HCT116 (cell line): ENCODE measurements around the gene TNN. TPM values are rescaled to one million over a fixed set of nuclear protein-coding genes. Genes with fewer than 3 reads are reported as not detected.

Experiments used
- ATAC-seq: fragments of 200-7000 bp; cut with Tn5 transposase; 2 replicates; pipeline ENCODE4 v1.9.1; 2020; ENCODE audit warnings: mild to moderate bottlenecking, moderate library complexity
- BruUV-seq: library from RNA; stranded (reverse); fragments of 400-500 nt; replicated peaks from 2 replicates; lab custom pipeline; 2021; lab: Mats Ljungman, UMichigan
- CTCF ChIA-PET: fragments of 300-600 bp; sonication (Branson Sonifier 250); formaldehyde crosslinking; loops from one replicate; lab custom pipeline; 2021; ENCODE audit warnings: antibody characterized with exemption; lab: Charles Lee
- POLR2A ChIA-PET: fragments of 300-600, 350-600 bp; sonication (Branson Sonifier 250); formaldehyde crosslinking; loops from one replicate; lab custom pipeline; 2021; ENCODE audit warnings: antibody characterized with exemption; lab: Charles Lee
- RAD21 ChIA-PET, 2 experiments: fragments of 300-600 bp; sonication (Branson Sonifier 250); formaldehyde crosslinking; loops; one replicate each; lab custom pipeline; 2023; ENCODE audit warnings: low total read pairs in 2 of 2; ENCODE audit not compliant: uncharacterized antibody in 2 of 2, unreplicated experiment in 2 of 2, low non-redundant PET in 1 of 2; lab: Charles Lee
- DNase-seq: peaks from one replicate; pipeline ENCODE4 v3.0.0-alpha.2; 2010; ENCODE audit warnings: low read depth, low spot score
- H2AFZ ChIP-seq: fragments of 200-600 bp; shearing (Covaris generic), sonication (generic); 2 replicates; pipeline ENCODE4 v1.6.1; 2017; ENCODE audit warnings: low read depth, mixed run types, mixed read lengths, antibody characterized with exemption, low read length; ENCODE audit not compliant: poor library complexity, severe bottlenecking
- H3K27ac ChIP-seq: 2 replicates; pipeline ENCODE4 v1.5.1; 2012; ENCODE audit warnings: low read depth, low read length
- H3K27me3 ChIP-seq: fragments of 200-600 bp; sonication (generic); 2 replicates; pipeline ENCODE4 v1.6.1; 2016; ENCODE audit warnings: mixed run types, low read length, mixed read lengths; ENCODE audit not compliant: insufficient read depth
- H3K36me3 ChIP-seq, 2 experiments: fragments of 200-500 bp in 1 of 2; fragments of 200-600 bp in 1 of 2; sonication (Bioruptor generic) in 1 of 2; sonication (generic) in 1 of 2; 2 replicates each; pipeline versions ENCODE4 v1.5.1 to v1.6.1; 2014 to 2016; ENCODE audit warnings: low read length in 2 of 2, inconsistent platforms in 1 of 2, mixed read lengths in 1 of 2, mixed run types in 1 of 2; ENCODE audit not compliant: insufficient read depth in 2 of 2, control insufficient read depth in 1 of 2
- H3K4me1 ChIP-seq, 2 experiments: fragments of 200-600 bp in 1 of 2; sonication (generic) in 1 of 2; 2 replicates each; pipeline versions ENCODE4 v1.5.1 to v1.6.1; 2012 to 2017; ENCODE audit warnings: low read length in 2 of 2, inconsistent platforms in 1 of 2, mild to moderate bottlenecking in 1 of 2, mixed read lengths in 1 of 2, mixed run types in 1 of 2, moderate library complexity in 1 of 2; ENCODE audit not compliant: insufficient read depth in 2 of 2, control insufficient read depth in 1 of 2
- H3K4me2 ChIP-seq: fragments of 200-600 bp; sonication (generic); 2 replicates; pipeline ENCODE4 v1.6.1; 2017; ENCODE audit warnings: mixed run types, low read length, mixed read lengths
- H3K4me3 ChIP-seq, 2 experiments: fragments of 200-600 bp in 1 of 2; sonication (generic) in 1 of 2; replicated peaks in 1 of 2; 2 replicates each; pipeline ENCODE4 v1.5.1; 2011 to 2016; ENCODE audit warnings: low read length in 2 of 2, control low read depth in 1 of 2, low read depth in 1 of 2, mild to moderate bottlenecking in 1 of 2, mixed read lengths in 1 of 2, mixed run types in 1 of 2
- H3K79me2 ChIP-seq: fragments of 200-600 bp; sonication (generic); 2 replicates; pipeline ENCODE4 v1.6.1; 2017; ENCODE audit warnings: mild to moderate bottlenecking, mixed run types, low read length, moderate library complexity, mixed read lengths; ENCODE audit not compliant: insufficient read depth
- H3K9ac ChIP-seq: fragments of 200-600 bp; sonication (generic); 2 replicates; pipeline ENCODE4 v1.6.1; 2016; ENCODE audit warnings: low read length, mixed read lengths
- H3K9me2 ChIP-seq: fragments of 200-600 bp; sonication (generic), shearing (Covaris generic); 2 replicates; pipeline ENCODE4 v1.6.1; 2017; ENCODE audit warnings: mixed run types, mild to moderate bottlenecking, moderate library complexity; ENCODE audit not compliant: insufficient read depth
- H3K9me3 ChIP-seq, 2 experiments: fragments of 200-500 bp in 1 of 2; fragments of 200-600 bp in 1 of 2; sonication (Bioruptor generic) in 1 of 2; sonication (generic) in 1 of 2; 2 replicates each; pipeline ENCODE4 v1.6.1; 2014 to 2017; ENCODE audit warnings: low read length in 2 of 2, mixed read lengths in 2 of 2, inconsistent platforms in 1 of 2, low read depth in 1 of 2, mild to moderate bottlenecking in 1 of 2, mixed run types in 1 of 2, moderate library complexity in 1 of 2; ENCODE audit not compliant: control insufficient read depth in 1 of 2, insufficient read depth in 1 of 2
- H4K20me1 ChIP-seq: fragments of 200-600 bp; sonication (generic), shearing (Covaris generic); 2 replicates; pipeline ENCODE4 v1.6.1; 2017; ENCODE audit warnings: mixed run types, mild to moderate bottlenecking, moderate library complexity; ENCODE audit not compliant: insufficient read depth
- ATF3 ChIP-seq: IDR thresholded peaks from 2 replicates; pipeline ENCODE4 v1.6.1; 2012
- CBX3 ChIP-seq: IDR thresholded peaks from 2 replicates; pipeline ENCODE4 v1.6.1; 2012; ENCODE audit warnings: low read depth
- CEBPB ChIP-seq: IDR thresholded peaks from 2 replicates; pipeline ENCODE4 v1.6.1; 2012; ENCODE audit warnings: low read depth
- EGR1 ChIP-seq: IDR thresholded peaks from 2 replicates; pipeline ENCODE4 v1.6.1; 2012; ENCODE audit warnings: low read depth
- ELF1 ChIP-seq: IDR thresholded peaks from 2 replicates; pipeline ENCODE4 v1.6.1; 2012; ENCODE audit warnings: low read depth, borderline replicate concordance
- EZH2 ChIP-seq: fragments of 200-600 bp; sonication (generic); IDR thresholded peaks from 2 replicates; pipeline ENCODE4 v1.6.1; 2017; ENCODE audit warnings: antibody characterized with exemption, mixed run types
- EZH2phosphoT487 ChIP-seq: fragments of 200-600 bp; IDR thresholded peaks from 2 replicates; pipeline ENCODE4 v1.6.1; 2018; ENCODE audit warnings: antibody characterized with exemption, borderline replicate concordance
- FOSL1 ChIP-seq: IDR thresholded peaks from 2 replicates; pipeline ENCODE4 v1.6.1; 2012; ENCODE audit warnings: low read depth
- JUND ChIP-seq: IDR thresholded peaks from 2 replicates; pipeline ENCODE4 v1.6.1; 2012
- POLR2A ChIP-seq: IDR thresholded peaks from 2 replicates; pipeline ENCODE4 v1.7.0; 2011; ENCODE audit warnings: borderline replicate concordance; ENCODE audit not compliant: insufficient read depth, insufficient read length; ENCODE audit errors: extremely low read depth
- POLR2AphosphoS5 ChIP-seq: IDR thresholded peaks from 2 replicates; pipeline ENCODE4 v1.6.1; 2011; ENCODE audit warnings: mild to moderate bottlenecking, low read depth, low read length, moderate library complexity
- RAD21 ChIP-seq: IDR thresholded peaks from 2 replicates; pipeline ENCODE4 v1.6.1; 2012; ENCODE audit warnings: low read depth, mild to moderate bottlenecking
- SIN3A ChIP-seq: IDR thresholded peaks from 2 replicates; pipeline ENCODE4 v1.6.1; 2012; ENCODE audit warnings: low read depth
- SP1 ChIP-seq: IDR thresholded peaks from 2 replicates; pipeline ENCODE4 v1.6.1; 2012; ENCODE audit warnings: low read depth
- SRF ChIP-seq: IDR thresholded peaks from 2 replicates; pipeline ENCODE4 v1.6.1; 2012; ENCODE audit warnings: low read depth
- TCF7L2 ChIP-seq: IDR thresholded peaks from 2 replicates; pipeline ENCODE4 v1.7.0; 2011; ENCODE audit warnings: borderline replicate concordance, inconsistent platforms; ENCODE audit not compliant: insufficient read depth, insufficient read length; ENCODE audit errors: extremely low read depth
- YY1 ChIP-seq: IDR thresholded peaks from 2 replicates; pipeline ENCODE4 v1.6.1; 2011; ENCODE audit warnings: low read length, low read depth, moderate library complexity, mild to moderate bottlenecking; ENCODE audit not compliant: insufficient replicate concordance; ENCODE audit errors: extremely low read depth
- ZFX ChIP-seq: fragments of 450-650 bp; IDR thresholded peaks from 2 replicates; pipeline ENCODE4 v1.6.1; 2017
- ZNF274 ChIP-seq: fragments of 200-500 bp; sonication (Bioruptor generic); IDR thresholded peaks from 2 replicates; pipeline ENCODE4 v1.6.1; 2014; ENCODE audit warnings: mild to moderate bottlenecking, low read depth, low read length, inconsistent platforms
- intact Hi-C: fragments of 100-400 bp; cut with micrococcal nuclease; formaldehyde crosslinking; loops from 2 replicates; pipeline ENCODE4 v1.10.0; 2022
- total RNA-seq: library from RNA; stranded (reverse); gene quantifications from one replicate; pipeline ENCODE4 v1.2.1, GENCODE V29; 2021; ENCODE audit not compliant: unreplicated experiment
- TF ChIP-seq, protein P1 (sequence below): IDR thresholded peaks from 2 replicates; pipeline ENCODE4 v1.6.1; 2012; ENCODE audit warnings: low read depth
- TF ChIP-seq, protein P2 (sequence below): IDR thresholded peaks from 2 replicates; pipeline ENCODE4 v1.6.1; 2012

Gene TNN
- total RNA-seq, 1 experiment from 2014 or later: not detected

GRCh38 chr1:175075572-175076568 lies 8.2 kb downstream of the TNN start (continued):
- TF ChIP-seq ATF3 (no peak), ZNF274 (no peak), EGR1 (no peak), POLR2A (no peak), EZH2phosphoT487 (no peak), POLR2AphosphoS5 (no peak), ELF1 (no peak), EZH2 (no peak), YY1 (no peak)

GRCh38 chr1:175077356-175078030 lies 9.9 kb downstream of the TNN start:
- no peak for ATAC-seq
- BruUV-seq: no TSS peak
- no peaks in the 10 kb centered on the region for H3K9me2 ChIP-seq
- intact Hi-C loops: no loop called here
- H3K4me3 ChIP-seq: no peak overlapping the region
- no peaks in the 10 kb centered on the region for H3K79me2 ChIP-seq
- no peaks in the 10 kb centered on the region for H3K36me3 ChIP-seq
- no peak for DNase-seq
- no peaks in the 10 kb centered on the region for H4K20me1 ChIP-seq
- no peak overlapping the region for H3K27ac ChIP-seq
- ChIA-PET CTCF (no interaction called here), RAD21 (no interaction called here), POLR2A (no interaction called here)
- no peak overlapping the region for H3K4me2 ChIP-seq
- H3K4me1 ChIP-seq: no peaks in the 10 kb centered on the region
- H3K9ac ChIP-seq: no peak overlapping the region
- peaks cover 27% of the 10 kb centered on the region; the same call in 1 of the 2 replicates for H3K27me3 ChIP-seq
- TF ChIP-seq FOSL1 (no peak), EZH2 (no peak), ZNF274 (no peak), ZFX (no peak), TCF7L2 (no peak), YY1 (no peak), SIN3A (no peak), JUND (no peak), RAD21 (no peak), EZH2phosphoT487 (no peak), CBX3 (no peak), SP1 (no peak), SRF (no peak), EGR1 (no peak), POLR2AphosphoS5 (no peak), CEBPB (no peak), ELF1 (no peak)
- TF ChIP-seq, protein P1, sequence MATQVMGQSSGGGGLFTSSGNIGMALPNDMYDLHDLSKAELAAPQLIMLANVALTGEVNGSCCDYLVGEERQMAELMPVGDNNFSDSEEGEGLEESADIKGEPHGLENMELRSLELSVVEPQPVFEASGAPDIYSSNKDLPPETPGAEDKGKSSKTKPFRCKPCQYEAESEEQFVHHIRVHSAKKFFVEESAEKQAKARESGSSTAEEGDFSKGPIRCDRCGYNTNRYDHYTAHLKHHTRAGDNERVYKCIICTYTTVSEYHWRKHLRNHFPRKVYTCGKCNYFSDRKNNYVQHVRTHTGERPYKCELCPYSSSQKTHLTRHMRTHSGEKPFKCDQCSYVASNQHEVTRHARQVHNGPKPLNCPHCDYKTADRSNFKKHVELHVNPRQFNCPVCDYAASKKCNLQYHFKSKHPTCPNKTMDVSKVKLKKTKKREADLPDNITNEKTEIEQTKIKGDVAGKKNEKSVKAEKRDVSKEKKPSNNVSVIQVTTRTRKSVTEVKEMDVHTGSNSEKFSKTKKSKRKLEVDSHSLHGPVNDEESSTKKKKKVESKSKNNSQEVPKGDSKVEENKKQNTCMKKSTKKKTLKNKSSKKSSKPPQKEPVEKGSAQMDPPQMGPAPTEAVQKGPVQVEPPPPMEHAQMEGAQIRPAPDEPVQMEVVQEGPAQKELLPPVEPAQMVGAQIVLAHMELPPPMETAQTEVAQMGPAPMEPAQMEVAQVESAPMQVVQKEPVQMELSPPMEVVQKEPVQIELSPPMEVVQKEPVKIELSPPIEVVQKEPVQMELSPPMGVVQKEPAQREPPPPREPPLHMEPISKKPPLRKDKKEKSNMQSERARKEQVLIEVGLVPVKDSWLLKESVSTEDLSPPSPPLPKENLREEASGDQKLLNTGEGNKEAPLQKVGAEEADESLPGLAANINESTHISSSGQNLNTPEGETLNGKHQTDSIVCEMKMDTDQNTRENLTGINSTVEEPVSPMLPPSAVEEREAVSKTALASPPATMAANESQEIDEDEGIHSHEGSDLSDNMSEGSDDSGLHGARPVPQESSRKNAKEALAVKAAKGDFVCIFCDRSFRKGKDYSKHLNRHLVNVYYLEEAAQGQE: no peak
- TF ChIP-seq, protein P2, sequence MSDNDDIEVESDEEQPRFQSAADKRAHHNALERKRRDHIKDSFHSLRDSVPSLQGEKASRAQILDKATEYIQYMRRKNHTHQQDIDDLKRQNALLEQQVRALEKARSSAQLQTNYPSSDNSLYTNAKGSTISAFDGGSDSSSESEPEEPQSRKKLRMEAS: no peak
- H3K9me3 ChIP-seq: no peaks in the 10 kb centered on the region
- no peak overlapping the region for H2AFZ ChIP-seq
